Activated T-cell treated with anti-CD3 and anti-CD28 coated beads, Interleukin-2, amount 50 U/mL, for 1 hour (primary cell): ENCODE data around the gene PLSCR3.

ENCODE experiments used
- DNase-seq: peaks from one replicate; pipeline ENCODE4 v3.0.0-alpha.2; 2020

The PLSCR3 gene

DNA sequence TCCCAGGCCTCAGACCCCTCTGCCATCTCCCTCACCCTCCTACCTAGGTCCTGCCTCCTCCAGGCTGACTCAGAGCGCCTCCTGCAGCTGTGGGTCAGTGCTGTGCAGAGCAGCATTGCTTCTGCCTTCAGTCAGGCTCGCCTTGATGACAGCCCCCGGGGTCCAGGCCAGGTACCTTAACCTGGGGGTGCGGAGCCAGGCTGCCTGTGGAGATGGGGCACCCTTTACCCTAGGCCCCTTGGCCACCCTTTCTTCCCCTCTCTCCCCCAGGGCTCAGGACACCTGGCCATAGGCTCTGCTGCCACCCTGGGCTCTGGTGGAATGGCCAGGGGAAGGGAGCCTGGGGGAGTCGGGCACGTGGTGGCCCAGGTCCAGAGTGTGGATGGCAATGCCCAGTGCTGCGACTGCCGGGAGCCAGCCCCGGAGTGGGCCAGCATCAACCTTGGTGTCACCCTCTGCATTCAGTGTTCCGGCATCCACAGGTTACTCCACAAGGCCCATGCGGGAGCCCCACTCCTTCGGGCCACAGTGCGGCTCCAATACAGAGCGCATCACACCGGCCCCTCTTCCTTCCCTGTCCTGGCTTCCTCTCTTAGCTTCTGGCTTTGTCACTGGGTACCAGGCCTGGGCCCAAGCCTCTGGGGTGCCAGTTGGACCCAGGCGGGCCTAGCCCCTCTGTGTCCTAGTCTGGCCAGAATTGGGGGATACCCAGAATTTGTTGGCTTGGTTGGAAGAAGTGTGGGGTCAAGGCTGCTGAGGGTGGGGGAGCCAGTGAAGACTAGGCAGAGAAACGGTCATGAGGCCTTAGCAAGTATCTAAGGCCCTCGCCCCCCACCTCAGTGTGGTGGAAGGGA is 47.3 kb downstream of the PLSCR3 start:
- no peak for DNase-seq

DNA sequence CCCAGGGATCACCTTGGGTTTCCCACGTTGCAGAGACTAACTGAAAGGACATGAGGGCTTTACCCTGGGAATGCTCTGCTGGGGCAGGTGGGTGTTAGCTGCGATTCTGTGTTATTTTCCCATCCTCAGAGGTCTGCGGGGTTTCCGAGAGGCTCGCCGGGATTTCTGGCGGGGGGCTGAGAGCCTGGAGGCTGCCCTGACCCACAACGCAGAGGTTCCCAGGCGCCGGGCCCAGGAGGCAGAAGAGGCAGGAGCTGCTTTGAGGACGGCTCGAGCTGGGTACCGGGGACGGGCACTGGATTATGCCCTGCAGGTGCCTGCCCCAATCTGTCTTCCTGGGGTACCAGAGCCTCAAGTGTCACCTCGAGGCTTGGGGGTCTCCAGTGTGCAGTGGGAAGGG is 51.1 kb downstream of the PLSCR3 start:
- no peak for DNase-seq

DNA sequence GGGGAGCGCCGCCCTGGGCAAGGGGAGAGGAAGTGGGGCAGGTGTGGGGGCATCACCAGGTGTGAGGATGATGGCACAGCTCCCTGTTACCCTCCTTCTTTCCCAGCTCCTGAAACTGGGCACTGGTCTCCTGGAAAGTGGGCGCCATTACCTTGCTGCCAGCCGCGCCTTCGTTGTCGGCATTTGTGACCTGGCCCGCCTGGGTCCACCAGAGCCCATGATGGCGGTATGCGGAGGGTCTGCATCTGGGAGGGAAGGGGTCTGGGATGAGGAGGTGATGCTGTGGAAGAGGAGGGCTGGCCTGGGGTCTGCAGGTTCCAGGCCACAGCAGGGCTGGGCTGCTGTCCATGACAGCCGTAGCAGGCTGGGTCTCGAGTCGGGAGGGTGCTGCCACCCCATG is 52.5 kb downstream of the PLSCR3 start:
- no peak for DNase-seq

DNA sequence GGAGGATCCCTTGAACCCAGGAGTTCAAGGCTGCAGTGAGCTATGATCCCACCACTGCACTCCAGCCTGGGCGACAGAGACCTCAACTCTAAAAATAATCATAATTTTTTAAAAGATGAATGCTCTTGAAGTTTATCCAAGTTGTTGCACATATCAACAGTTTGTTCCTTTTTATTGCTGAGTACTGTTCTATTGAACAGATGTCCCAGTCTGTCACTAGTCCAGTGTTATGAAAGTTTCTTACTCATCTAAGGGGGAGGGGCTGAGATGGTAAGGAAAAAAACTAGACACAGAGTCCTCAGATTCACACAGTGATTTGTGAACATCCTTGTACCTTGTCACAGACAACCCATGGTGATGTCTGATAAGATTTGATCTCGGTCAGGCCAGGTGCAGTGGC is 54.1 kb downstream of the PLSCR3 start:
- DNase-seq: no peak
